ENCODE results near the gene UBASH3A. TPM values are rescaled to one million over a fixed set of nuclear protein-coding genes. Genes with fewer than 3 reads are reported as not detected.

Gene UBASH3A
- total RNA-seq, 2 experiments from 2014 or later = 59.7 to 60.8 TPM

DNA sequence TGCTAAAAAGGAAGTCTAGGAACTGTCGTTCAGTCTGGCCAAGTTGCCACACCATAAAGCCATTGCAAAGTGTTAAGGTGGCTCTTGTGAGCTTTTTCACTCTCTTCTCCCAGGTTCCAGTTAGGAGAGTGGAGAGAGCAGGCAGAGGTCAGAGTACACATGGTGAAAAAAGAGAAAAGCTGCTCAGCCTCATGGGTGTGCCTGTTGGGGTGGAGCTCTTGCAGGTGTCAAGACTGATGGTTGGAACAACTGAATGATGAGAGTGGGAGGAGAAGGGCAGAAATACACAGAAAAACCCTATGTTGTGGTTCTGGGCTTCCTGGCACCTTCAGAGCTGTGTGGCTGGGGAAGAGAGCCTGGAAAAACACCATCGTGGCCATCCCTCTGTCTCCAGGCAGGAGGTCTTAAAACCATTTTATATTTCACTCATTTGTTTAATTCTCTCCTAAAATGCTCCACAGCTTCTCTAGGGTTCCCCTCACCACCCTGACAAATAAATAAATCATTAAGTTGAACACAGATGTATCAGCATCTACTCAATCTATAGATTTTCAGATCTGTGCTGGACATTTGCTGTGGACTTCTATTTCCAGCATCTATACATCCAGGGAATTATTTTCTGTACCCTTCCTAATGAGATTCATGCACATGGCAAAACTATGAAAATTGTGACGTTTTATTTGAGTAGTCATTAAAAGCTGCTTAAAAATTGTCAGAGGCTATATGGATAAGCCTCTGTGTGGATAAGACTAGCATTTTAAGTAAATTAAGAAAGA, 17.5 kb downstream of the UBASH3A start:
- intact Hi-C loops (cut with DNase I, micrococcal nuclease) = loop anchor here in 1 of 2 experiments (10.0 kb wide), 1 partner anchor 46 kb away; no protein-coding TSS in a partner anchor
- Histone ChIP-seq H3K27me3 (ENCODE audit: control insufficient read depth in 1 of 2, insufficient read depth in 2 of 2, low read length in 2 of 2) (no peaks in the 10 kb centered on the region), H3K36me3 (ENCODE audit: insufficient read depth, low read length) (peaks cover 71% of the 10 kb centered on the region), H3K4me1 (ENCODE audit: insufficient read depth, low read length) (peaks cover 71% of the 10 kb centered on the region), H3K9me3 (ENCODE audit: control insufficient read depth in 1 of 2, insufficient read depth in 1 of 2, low read length in 2 of 2) (no peaks in the 10 kb centered on the region), H3K4me3 (ENCODE audit: low read length) (no peak overlapping the region), H3K27ac (ENCODE audit: low read depth in 1 of 2, low read length in 2 of 2) (peak overlapping the region in 1 of 2 donors; percentile 38)
- CTCF ChIA-PET = interaction anchor here (0.6 to 1.6 kb wide), 7 partner anchors 15 to 111 kb away, joined by 3 to 7 read pairs (median 4); partner anchors contain the start of gene UBASH3A
- peaks cover 12% of the 10 kb centered on the region for H3K36me3 Mint-ChIP-seq (ENCODE audit: low read depth)
- POLR2A ChIA-PET = interaction anchor here (0.6 to 12.8 kb wide), 7 partner anchors 12 to 29 kb away, joined by 3 to 208 read pairs (median 3); partner anchors contain the start of gene UBASH3A
- peak overlapping the region; percentile 85 for H3K27ac Mint-ChIP-seq
- peak overlapping the region; percentile 32 for H3K4me3 Mint-ChIP-seq
- no peak for ATAC-seq (ENCODE audit: poor library complexity)
- peaks cover 83% of the 10 kb centered on the region for H3K4me1 Mint-ChIP-seq (ENCODE audit: low read depth)
- H3K27me3 Mint-ChIP-seq = no peaks in the 10 kb centered on the region
- TF ChIP-seq, protein P1, sequence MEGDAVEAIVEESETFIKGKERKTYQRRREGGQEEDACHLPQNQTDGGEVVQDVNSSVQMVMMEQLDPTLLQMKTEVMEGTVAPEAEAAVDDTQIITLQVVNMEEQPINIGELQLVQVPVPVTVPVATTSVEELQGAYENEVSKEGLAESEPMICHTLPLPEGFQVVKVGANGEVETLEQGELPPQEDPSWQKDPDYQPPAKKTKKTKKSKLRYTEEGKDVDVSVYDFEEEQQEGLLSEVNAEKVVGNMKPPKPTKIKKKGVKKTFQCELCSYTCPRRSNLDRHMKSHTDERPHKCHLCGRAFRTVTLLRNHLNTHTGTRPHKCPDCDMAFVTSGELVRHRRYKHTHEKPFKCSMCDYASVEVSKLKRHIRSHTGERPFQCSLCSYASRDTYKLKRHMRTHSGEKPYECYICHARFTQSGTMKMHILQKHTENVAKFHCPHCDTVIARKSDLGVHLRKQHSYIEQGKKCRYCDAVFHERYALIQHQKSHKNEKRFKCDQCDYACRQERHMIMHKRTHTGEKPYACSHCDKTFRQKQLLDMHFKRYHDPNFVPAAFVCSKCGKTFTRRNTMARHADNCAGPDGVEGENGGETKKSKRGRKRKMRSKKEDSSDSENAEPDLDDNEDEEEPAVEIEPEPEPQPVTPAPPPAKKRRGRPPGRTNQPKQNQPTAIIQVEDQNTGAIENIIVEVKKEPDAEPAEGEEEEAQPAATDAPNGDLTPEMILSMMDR (IDR thresholded peaks at IDR 0.05) = no peak
- H3K9me3 Mint-ChIP-seq = no peaks in the 10 kb centered on the region
- DNase-seq = no peak

DNA sequence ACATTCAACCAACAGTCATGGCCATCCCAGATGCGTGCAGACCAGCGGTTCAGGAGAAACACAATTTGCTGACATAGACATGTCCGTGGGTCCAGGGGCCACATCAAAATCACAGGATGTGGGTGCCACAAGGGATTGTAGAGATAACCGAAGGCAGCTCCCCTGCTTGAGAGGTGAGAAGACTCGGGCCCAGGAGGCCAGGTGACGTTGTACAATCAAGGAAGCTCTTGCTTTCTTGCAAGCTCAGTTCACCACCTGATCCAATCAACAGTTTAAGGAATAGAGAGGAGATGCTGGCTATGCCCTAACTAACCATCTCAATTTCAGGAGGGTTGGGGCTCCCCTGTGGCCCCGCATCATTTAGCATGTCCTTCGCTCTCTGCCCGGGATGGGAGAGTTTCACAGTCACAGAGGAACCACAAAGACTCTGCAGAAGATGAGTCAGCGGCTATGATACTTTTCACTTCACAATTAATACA, 19.5 kb downstream of the UBASH3A start:
- POLR2A ChIA-PET = interaction anchor here (0.7 to 12.8 kb wide), 11 partner anchors 9 to 38 kb away, joined by 3 to 208 read pairs (median 5); partner anchors contain the start of gene UBASH3A
- Mint-ChIP-seq H3K36me3 (ENCODE audit: low read depth) (peaks cover 30% of the 10 kb centered on the region), H3K27ac (peak overlapping the region; percentile 85), H3K4me3 (peak overlapping the region; percentile 47), H3K27me3 (no peaks in the 10 kb centered on the region), H3K4me1 (ENCODE audit: low read depth) (peaks cover 89% of the 10 kb centered on the region), H3K9me3 (no peaks in the 10 kb centered on the region)
- Histone ChIP-seq H3K4me3 (ENCODE audit: low read length) (no peak overlapping the region), H3K9me3 (ENCODE audit: control insufficient read depth in 1 of 2, insufficient read depth in 1 of 2, low read length in 2 of 2) (no peaks in the 10 kb centered on the region), H3K36me3 (ENCODE audit: insufficient read depth, low read length) (peaks cover 74% of the 10 kb centered on the region), H3K27me3 (ENCODE audit: control insufficient read depth in 1 of 2, insufficient read depth in 2 of 2, low read length in 2 of 2) (no peaks in the 10 kb centered on the region), H3K27ac (ENCODE audit: low read depth in 1 of 2, low read length in 2 of 2) (peak overlapping the region; percentile 78 to 90), H3K4me1 (ENCODE audit: insufficient read depth, low read length) (peaks cover 76% of the 10 kb centered on the region)
- CTCF ChIA-PET = interaction anchor here (1.4 to 2.1 kb wide), 2 partner anchors 14 to 27 kb away, joined by 3 to 8 read pairs; no protein-coding TSS in a partner anchor
- intact Hi-C loops (cut with DNase I, micrococcal nuclease) = loop anchor here in 1 of 2 experiments (10.0 kb wide), 1 partner anchor 48 kb away; no protein-coding TSS in a partner anchor
- TF ChIP-seq, protein P1 (IDR thresholded peaks at IDR 0.05) = no peak
- ATAC-seq (ENCODE audit: poor library complexity) = peak; percentile 39
- DNase-seq = peak in 8 of 14 experiments; percentile 33 to 75 (median 53)

DNA sequence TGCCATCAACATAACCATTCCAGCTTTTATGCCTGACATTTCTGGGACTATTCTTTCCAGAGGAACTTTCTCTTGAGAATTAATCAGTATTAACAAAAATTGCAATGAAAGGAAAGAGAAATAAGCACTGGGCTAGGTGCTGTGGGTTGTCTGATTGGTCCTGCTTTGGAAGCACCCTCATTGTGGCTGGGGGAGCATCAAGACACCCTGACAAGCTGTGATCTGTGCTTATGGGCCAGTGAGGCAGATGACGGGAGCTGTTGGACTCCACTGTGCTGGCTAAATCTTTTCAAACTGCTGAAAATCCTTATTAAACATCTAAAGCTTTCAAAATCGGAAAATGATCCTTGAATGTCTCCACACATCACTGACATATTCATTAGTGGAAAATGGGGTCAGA, 20.0 kb downstream of the UBASH3A start:
- CTCF ChIA-PET = interaction anchor here (1.4 to 2.1 kb wide), 2 partner anchors 15 to 26 kb away, joined by 3 to 8 read pairs; no protein-coding TSS in a partner anchor
- Mint-ChIP-seq H3K36me3 (ENCODE audit: low read depth) (peaks cover 33% of the 10 kb centered on the region), H3K27ac (peak overlapping the region; percentile 85), H3K4me3 (peak overlapping the region; percentile 47), H3K4me1 (ENCODE audit: low read depth) (peaks cover 87% of the 10 kb centered on the region), H3K9me3 (no peaks in the 10 kb centered on the region), H3K27me3 (no peaks in the 10 kb centered on the region)
- Histone ChIP-seq H3K27ac (ENCODE audit: low read depth in 1 of 2, low read length in 2 of 2) (peak overlapping the region; percentile 78 to 90), H3K36me3 (ENCODE audit: insufficient read depth, low read length) (peaks cover 74% of the 10 kb centered on the region), H3K9me3 (ENCODE audit: control insufficient read depth in 1 of 2, insufficient read depth in 1 of 2, low read length in 2 of 2) (no peaks in the 10 kb centered on the region), H3K4me1 (ENCODE audit: insufficient read depth, low read length) (peaks cover 80% of the 10 kb centered on the region), H3K4me3 (ENCODE audit: low read length) (no peak overlapping the region), H3K27me3 (ENCODE audit: control insufficient read depth in 1 of 2, insufficient read depth in 2 of 2, low read length in 2 of 2) (no peaks in the 10 kb centered on the region)
- ATAC-seq (ENCODE audit: poor library complexity) = no peak
- TF ChIP-seq, protein P1 (IDR thresholded peaks at IDR 0.05) = no peak
- intact Hi-C loops (cut with DNase I, micrococcal nuclease) = loop anchor here (2.0 to 10.0 kb wide), 2 partner anchors 17 to 49 kb away; no protein-coding TSS in a partner anchor
- POLR2A ChIA-PET = interaction anchor here (0.8 to 12.8 kb wide), 8 partner anchors 10 to 90 kb away, joined by 3 to 208 read pairs (median 6); partner anchors contain the start of gene UBASH3A
- no peak for DNase-seq

All from CD4-positive, alpha-beta T cell (primary cell).